Activated T-cell treated with anti-CD3 and anti-CD28 coated beads for 24 hours (primary cell): ENCODE measurements around the gene EMD.

Experiments
- DNase-seq: peaks from one replicate; pipeline ENCODE4 v3.0.0-alpha.2; 2020; ENCODE audit warnings: low read depth

Gene EMD

DNA sequence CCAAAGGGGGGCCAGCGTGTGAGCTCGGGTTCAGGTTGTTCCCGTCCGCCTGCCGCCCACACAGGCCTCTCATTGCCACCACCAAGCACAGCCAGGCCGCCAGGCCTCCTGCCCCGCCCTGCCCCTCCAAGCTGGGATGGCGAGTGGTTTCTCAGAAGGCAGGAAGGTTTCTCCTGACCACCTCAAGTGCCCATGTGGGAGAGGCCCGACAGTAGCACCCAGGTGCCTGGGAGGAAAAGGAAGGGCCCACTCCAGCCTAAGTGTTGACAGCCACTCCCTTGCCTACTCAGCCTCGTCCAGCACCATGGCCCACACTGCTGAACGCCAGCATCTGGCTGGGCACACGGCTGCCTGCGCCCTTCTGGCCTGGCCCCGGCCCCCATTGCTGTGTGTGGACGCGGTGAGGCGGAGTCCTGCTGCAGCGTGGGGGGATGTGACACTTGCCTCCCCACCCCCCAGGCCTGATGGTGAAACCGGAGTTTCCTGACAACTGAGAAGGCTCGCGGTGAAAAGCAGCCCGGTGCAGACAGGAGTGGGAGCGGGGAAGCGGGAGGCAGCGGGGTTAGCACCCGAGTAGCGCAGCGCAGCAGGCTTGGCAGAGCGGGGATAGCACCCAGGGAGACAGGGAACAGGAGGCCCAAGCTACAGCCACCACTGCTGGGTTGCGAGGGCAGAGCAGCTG lies 23.9 kb upstream of the EMD start:
- DNase-seq: no peak

DNA sequence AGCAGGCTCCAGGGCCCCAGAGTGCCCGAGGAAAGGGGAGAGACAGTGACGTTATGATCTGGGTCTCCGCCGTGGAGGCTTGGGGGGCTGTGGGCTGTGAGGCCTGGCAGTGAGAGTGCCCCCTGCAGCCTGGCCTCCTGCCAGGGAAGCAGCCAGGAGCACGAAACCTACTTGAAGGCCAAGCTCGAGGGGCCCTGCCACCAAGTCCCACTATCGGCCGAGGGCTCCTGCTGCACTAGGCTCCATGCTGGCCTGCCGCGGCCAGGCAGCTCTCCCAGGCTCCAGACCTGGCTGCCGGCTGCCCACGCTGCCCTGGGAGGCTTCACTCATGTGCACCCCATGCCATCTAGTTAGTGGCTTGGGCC lies 23.3 kb upstream of the EMD start:
- no peak for DNase-seq

DNA sequence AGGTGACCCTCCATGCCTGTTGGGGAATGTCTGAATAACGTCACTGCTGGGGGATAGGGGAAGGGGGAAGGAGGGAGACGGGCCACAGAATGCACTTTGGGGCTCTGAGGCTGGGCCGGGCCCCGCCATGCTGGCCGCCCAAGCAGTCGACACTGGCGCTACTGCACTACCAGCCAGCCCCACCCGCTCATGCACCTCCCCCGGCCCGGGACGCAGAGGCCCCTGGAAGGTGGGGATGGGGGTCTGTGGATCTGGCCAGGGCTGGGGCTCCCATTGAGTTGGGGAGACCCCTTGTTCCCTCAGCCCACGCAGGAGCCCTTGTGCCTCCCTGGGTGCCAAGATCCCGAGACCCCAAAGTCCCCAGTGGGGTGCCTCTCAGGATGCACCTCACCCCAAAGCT lies 22.5 kb upstream of the EMD start:
- DNase-seq: no peak

- no peak for DNase-seq
Measured at GRCh38 chrX:154357205-154357604, 21.9 kb upstream of the EMD start.

DNA sequence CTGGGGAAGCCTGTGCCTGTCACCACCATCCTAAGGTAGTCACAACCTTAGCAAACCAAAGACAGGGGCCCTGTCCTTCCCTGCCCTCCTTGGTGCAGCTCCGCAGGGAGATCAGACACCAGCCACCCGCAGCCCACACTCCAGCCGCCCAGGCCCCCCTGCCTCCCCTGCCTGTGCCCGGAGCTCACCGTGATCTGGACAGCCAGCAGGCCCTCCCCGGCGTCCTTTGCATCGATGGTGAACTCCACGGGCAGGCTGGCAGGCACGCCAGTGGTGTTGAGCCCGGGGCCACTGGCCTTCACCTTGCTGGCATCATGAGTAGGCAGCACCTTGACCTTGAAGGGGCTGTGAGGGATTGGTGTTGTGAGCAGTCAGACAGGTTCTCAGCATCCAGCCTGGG lies 21.1 kb upstream of the EMD start:
- DNase-seq: no peak

DNA sequence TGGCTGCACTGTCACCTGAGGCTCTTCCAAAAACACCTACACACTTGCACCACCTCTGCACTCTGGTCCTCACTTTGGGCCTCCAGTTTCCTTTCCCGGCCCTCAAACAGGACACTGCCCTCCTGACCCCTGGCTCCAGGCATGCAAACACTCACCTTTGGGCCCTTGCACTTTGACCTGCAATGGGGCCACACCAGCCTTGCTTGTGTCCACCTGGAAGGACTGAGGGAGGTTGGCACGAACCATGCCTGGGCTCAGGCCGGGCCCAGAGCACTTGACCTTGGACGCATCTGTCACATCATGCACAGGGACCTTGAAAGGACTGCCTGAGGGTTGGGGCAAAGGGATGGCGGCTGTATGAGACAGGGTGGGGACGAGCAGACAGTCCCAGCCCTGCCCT lies 20.3 kb upstream of the EMD start:
- no peak for DNase-seq

DNA sequence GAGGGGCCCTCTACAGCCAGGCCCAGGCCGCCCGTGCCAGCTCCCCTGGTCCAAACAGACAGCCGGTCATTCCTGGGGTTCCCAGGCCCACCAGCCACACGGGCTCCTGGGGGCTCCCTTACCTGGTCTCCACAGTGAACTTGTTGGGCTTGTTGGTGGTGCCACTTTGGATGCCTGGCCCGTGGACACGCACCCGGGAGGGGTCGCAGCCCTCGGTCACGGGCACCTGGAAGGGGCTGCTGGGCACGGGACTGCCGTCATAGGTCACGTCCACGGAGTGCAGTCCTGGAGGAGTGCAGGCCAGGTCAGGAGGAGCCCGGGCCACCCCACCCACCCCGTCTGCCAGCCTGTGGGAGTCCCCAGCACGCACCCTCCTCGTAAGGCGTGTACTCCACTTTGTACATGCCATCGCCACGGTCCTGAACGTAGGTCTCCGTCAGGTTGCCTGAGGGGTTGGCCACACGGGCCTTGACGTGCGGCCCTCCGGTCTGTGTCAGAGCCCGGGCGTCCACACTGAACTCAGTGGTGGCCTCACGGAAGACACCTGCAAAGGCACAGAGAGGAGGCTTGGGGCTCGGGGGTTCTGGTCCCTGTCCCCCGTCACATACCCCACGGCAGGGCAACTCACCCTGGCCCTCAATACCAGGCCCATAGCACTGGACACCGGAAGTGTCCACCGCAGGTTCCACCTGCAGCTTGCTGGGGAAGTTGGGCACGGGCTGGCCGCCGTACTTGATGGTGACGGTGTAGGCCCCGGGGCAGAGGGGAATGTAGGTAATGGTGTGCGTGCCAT lies 19.5 kb upstream of the EMD start:
- no peak for DNase-seq

GRCh38 chrX:154360155-154360713 lies 18.9 kb upstream of the EMD start:
- no peak for DNase-seq

- DNase-seq: no peak
Measured at GRCh38 chrX:154362085-154362742, 16.9 kb upstream of the EMD start.

DNA sequence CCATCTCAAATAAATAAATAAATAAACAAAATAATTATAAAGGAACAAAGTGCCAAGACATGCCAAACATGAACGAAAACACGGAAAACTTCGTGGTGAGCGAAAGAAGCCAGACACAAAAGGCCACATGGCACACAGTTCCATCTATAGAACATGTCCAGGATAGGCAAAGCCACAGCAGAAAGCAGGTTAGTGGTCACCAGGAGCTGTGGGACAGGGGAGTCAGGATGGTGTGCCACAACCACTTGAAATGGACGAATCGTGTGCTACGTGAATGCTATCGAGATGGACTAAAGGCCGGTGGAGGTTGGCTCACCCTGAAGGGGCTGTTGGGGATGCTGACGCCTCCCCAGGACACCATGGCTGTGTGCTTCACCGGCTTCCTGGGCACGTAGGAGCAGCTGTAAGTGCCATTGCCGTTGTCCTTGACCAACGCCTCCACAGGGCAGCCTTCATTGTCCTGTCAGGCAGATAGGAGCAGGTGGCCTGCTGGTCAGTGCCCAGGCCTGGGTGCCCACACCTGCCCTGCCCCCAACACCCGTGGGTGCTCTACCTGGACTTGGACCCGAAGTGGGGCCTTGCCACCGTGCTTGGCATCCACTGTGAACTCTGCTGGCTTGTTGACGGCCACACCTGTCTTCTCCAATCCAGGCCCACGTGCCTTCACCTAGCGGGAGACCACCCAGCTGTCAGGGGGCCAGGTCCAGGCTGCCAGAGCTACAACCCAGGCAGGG lies 15.2 kb upstream of the EMD start:
- no peak for DNase-seq

- no peak for DNase-seq
Measured at GRCh38 chrX:154365052-154365600, 14.0 kb upstream of the EMD start.

DNA sequence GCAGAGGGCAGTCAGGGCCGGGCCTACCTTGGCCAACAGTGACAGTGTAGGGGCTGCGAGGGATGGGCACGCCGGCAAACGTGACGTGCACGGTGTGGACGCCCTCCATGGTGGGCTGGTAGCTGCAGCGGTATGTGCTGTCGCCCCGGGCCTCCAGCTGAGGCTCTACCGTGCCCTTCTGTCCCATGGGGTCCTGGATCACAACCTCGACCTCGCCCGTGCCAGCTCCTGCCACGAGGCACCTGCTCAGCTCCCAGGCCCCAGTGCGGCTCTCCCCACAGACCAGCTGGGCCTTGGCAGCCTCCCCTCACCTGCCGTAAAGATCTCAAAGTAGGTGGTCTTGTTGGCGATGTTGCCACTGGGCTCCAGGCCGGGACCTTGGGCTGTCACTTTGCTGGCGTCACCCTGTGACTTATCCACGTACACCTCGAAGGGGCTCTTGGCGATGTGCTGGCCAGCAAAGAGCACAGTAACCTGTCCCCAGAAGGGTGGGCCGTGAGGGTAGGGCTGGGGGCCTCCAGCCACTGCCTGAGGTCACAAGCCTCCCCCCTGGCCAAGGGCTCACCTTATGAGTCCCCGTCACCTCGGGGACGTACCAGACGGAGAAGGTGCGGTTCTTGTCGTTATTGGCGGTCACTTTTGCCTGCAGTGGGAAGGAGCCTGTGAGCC lies 13.0 kb upstream of the EMD start:
- DNase-seq: no peak

- DNase-seq: no peak
Measured at GRCh38 chrX:154366666-154367055, 12.4 kb upstream of the EMD start.

DNA sequence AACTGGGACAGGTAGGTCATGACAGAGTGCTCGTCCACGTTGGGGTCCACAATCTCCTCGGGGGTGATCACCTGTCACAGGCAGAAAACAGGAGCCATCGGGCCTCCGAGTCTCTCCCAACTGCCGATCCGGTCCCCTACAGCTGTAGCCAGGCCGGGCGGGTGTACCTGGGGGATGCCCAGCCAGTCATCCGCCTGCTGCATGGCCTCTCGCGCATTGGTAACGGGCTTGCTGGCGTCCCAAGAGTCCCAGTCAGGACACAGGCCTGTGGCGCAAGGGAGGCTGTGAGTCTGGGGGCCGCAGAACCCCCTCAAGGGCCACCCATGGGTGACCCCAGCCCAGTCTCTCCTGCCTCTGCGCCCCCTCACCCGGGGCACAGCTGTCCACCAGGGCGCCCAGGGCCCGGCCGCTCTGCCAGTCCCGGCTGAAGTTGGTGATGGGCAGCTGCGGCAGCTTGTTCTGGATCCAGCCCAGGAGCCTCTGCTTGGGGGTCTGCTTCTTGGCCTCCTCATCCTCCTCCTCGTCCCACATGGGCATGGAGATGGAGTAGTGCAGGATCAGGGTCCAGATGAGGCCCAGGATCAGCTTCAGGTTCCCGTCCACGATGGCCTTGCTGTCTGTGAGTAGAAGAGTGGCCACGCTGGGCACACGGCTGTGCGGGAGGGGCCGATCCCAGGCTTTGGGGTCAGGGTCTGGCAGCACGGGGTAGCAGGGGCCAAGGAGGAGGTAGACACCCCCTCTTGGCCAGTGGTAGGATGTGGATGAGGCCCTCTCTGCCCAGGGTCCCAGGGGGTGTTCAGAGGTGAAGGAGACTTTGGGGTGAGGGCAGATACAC lies 11.4 kb upstream of the EMD start:
- DNase-seq: no peak

DNA sequence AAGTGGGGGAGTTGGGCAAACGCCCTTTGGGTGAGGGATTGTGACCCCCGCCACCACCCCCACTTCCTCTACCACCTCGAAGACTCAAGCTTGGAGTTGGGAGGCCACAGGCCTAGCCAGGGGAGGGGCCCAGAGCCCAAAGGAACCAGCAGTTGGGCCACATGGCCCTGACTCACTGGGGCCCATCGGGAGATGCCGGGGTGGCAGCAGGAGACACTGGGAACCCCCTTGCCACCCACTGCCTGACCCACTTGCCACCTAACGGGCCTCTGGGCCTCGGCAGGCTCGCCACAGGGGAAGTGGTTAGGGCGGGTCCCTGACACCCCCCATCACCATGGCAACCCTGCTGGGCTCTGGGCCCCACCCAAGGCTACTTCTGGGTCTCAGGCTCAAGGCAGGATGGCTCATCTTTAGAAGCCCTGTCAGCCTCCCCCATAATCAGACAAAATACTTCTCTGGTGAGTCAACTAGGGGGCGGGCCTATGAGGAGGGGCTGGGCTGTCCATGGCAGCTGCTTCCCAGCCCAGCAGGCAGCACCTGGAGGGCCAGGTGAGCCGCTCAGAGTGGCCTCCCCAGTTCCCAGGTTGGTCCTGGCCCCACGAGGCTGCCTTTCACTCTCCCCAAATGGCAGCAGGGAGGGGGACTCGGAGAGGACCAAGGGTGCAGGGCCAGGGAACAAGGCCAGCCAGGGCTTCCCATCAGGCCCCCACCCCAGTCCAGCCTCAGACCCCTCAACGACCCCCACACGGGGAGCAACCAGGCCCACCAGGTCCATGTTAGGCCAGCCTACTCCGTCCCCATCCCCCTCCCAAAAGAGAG lies 10.3 kb upstream of the EMD start:
- peak; percentile 85 for DNase-seq

DNA sequence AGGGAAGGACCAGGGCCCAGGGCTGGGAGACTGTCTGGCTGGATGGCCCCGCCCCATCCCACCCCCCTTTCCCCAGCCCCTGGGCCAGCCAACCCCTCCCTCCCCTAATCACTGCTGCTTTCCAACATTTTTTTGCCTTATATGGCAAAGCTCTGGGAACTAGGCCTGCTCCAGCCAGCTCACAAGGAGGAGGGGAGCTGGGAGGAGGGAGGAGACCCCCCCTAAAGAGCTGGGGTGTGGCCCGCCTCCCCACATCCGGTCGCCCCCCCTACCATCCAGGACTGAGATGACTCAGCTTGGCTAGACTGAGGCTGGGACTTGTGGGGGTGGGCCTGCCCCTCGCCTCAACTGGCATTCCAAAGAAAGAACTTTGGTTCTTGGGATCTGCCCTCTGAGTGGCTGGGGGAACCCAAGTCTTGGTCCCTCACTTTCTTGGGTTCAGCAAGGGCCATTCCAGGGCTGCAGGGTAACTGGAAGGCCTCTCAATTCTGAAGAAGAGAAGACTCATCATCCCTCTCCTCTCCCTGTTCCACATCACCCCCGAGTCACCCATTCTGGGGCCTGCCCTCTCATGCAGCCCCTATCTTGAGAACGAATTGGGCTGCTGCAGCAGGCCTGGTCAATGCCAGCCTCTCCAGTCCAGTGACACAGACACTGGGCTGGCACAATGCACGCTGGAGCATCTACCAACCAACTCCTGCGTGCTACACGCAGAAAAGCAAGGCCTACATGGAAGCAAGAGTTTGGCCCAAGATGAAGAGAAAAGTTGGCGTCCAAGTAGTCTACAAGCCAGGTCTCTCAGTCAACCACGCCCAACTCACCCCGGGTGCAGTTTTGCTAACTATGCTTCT lies 9.4 kb upstream of the EMD start:
- no peak for DNase-seq

GRCh38 chrX:154370300-154371016 lies 8.6 kb upstream of the EMD start:
- DNase-seq: no peak
